Urothelium cell line (cell line): ENCODE results near the gene KCNT2.
A peak's percentile ranks its signal among the peaks of the same experiment; 100 is the strongest.
"Not testable (repeated sequence)": the region's sequence is repeated elsewhere in the genome, so short reads cannot be mapped to it uniquely, and the experiment has no call there.

Experiments
- DNase-seq: peaks from one replicate; pipeline ENCODE4 v3.0.0; 2011; ENCODE audit warnings: low spot score, mixed read lengths
- FAIRE-seq: peaks from 2 replicates; lab custom pipeline; 2011; peaks lifted over from hg19 to GRCh38; lab: Jason Lieb, UNC

KCNT2 gene

DNA sequence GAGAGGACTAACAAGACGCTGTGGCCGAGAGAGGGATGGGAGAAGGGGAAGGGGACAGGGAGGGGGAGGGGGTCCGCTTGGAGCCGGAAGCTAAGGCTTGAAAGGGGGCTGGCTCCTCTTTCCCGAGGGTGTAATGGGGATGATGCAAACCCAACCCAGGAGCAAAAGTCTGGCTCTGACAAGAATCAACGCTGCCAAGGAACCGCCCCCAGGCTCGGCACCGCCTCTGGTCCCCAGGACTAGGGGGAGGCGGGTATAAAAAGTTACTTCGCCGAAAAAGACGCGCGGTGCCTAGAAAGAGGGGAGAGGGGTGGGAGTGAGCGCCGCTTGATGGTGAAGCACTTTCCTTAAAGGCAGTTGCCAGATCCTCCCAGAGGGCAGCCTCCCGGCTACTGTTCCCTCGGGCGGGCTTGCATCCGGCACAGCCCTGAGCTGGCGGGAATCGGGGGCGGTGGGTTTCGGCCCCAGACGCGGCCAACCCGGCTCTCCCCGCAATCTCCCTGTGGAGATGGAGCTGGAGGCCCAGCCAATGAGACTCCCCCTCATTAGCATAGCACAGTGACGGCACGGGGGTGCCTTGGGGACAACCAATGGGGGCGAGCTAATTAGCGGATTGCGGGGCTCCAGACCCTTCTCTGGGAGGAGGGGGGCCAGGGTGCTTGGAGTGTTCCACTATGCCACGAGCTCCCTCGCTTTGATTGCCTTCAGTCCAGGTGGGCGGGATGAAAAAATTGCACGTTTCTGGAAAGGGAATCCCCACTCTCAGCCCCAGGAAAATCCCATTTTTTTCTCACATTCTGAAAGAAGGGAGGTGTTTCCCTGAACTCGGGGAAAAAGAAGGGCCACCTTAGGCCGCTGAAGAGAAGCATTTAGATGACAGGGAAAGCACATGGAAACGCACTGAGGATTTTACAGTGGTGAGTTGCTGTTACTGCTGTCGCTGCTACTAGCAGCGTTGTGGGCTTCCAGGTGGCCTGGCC, at the start of gene KCNT2:
KCNT2 (minus strand) TSS at position 51 of the 980 bp plus-strand sequence. CDS start 131 bp downstream, outside the sequence.
- DNase-seq = peak; percentile 28
- FAIRE-seq = no peak

DNA sequence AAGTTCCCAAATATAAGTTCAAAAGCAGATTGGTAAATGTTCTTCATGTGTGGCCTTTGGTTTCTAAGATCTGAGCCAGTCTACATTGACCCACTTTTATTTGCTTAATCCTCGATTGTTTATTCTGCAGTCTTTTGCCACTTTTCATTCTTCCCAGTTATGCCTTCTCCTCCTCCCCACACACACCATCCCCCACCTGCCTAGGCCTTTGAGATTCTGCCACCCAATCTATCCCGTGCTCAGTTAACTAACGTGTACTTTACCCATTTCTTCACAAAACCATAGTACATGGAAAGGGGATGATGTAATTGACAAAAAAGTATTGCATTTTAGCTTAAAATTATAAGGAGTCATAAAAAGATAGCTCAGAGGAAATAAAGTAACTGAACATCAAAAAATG, 47.3 kb upstream of the KCNT2 start:
- FAIRE-seq = no peak

DNA sequence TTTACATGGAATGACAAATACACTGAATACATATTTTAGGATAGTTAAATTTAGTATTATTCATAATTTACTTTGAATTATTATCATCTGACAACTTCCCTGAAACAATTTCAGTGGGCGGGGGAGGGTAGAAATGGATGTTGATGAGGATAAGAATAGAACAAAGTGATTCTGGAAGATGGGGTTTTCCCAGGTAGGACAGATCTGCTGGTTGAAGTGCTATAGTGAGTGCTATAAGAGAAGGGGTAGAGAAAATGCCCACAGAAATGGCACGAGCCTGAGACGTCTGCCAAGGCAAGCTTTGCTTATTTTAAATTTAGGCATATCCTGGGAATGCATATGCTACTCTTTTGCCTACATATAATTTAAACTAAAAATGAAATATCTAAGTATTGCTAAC, 46.8 kb upstream of the KCNT2 start:
- FAIRE-seq (no peak), DNase-seq (no peak)

More for the DNA sequence above, 47.3 kb upstream of the KCNT2 start:
- DNase-seq = no peak

DNA sequence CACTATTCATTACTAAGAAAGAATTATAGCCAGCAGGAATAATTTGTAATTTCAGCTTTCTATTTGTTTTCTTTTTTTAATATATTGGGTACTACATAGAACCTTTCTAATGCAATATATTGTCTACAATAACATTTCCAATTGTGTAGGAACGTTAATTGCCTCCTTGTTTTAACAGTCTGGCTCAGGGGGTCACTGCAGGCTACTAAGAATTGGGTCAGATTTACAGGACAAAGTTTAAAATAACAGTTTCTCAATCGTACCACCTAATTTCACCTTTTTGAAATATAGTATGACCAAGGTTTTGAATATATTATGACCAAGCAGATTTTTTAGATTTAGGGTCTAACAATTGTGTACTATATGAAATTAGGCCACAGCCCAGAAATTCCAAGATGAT, 46.0 kb upstream of the KCNT2 start:
- FAIRE-seq = no peak
- no peak for DNase-seq

DNA sequence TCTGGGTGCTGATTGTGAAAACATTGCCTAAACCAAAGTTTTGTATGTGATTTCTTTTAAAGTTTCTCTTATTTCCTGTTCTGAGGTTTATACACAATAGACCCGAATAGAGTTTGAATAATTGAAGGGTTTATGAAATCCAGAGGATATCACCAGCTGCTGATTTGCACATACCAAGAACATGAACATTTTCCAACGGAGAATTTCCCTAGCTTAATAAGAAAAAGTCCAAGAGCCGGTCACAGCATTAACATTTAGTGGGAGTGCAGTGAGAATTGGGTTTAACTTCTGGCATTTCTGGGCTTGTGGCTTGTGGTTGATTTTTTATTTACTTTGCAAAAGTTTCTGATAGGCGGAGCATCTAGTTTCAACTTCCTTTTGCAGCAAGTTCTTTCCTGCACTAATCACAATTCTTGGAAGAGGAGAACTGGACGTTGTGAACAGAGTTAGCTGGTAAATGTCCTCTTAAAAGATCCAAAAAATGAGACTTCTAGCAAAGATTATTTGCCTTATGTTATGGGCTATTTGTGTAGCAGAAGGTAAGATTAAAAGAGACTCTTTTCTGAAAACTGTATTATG, 43.5 kb upstream of the KCNT2 start, which contains the start of gene CFH:
CFH (plus strand) TSS at position 407 of the 579 bp plus-strand sequence; CDS start at position 482, 75 bp downstream.
- DNase-seq (peak; percentile 15), FAIRE-seq (no peak)

DNA sequence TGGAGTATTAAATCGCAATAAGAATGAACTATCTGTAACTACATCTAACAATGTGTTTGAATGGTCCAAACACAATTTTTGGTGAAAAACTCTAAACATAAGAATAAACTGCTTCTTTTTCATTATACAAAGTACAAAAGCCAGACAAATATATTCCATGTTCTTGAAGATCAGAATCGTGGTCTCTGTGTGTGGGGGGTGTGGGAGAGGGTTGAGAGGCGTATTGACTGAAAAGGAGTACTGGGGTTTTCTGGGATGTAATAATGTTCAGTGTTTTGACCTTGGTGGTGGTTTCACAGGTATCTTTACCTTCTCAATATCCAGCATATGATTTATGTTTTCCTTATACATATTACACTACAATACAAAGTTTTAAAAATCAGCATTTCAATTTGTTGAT, 42.8 kb upstream of the KCNT2 start:
- FAIRE-seq (no peak), DNase-seq (no peak)

DNA sequence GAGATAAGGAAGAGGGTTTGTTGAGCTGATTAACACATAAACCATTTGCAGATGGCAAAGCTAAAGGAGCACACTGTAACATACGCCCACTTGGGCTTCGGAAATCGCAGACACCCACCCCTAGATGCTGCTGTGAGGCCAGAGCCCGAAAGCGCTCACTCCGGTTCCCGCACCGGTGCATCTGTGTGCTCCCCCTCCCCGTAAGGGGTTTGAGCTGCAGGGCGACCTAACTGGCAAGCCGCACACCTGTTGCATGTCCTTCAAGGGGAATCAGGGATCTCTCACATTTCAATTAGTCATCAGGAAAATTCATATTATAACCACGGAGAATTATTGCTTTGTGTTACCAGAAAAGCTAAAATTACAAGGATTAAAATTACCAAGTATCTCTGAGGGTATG, 42.2 kb upstream of the KCNT2 start:
- no peak for DNase-seq
- FAIRE-seq = no peak

DNA sequence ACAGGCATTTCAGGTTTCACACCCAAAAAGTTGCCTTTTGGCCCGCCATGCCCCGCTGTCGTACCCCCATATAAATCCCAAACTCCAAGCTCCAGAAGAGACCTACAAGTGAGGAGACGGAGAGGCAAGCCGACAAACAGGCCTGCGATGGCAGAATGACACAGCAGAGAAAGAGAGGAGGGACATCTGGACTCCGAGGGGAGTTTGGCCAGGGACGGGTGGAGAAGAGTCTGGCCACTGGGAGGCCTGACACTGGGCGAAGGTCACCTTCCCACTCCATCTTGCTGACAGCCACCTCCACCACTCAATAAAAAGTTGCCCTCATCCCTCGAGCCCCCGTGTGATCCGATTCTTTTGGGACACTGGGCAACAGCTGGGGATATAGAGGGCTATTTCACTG, 41.8 kb upstream of the KCNT2 start:
- no peak for FAIRE-seq
- no peak for DNase-seq

DNA sequence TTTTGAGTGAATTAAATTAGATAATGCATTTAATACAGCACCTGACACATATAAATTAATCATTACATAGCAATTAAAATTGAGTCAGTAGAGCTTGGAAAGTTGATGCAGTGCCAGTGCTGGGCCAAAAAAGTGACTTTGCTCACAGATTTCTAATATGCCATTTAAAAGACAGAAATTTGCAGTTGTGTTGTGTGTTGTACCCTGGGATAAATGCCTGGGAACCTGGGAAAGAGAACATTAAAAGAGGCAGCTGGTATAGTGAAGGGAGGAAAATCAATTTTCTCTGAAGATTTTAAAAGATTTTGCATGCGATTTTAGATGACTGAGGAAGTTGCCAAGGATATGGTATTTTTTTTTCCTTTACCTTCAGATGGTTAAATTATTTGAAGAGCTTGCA, 32.7 kb upstream of the KCNT2 start:
- no peak for FAIRE-seq
- DNase-seq = no peak

DNA sequence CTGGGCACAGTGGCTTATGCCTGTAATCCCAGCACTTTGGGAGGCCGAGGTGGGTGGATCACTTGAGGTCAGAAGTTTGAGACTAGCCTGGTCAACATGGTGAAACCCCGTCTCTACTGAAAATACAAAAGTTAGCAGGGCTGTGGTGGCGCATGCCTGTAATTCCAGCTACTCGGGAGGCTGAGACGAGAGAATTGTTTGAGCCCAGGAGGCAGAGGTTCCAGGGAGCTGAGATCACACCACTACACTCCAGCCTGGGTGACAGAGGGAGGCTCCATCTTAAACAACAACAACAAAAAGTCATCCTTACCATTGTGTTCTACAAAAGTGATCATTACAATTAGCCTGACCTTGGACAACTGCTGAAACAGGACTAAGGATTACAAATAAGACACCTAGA, 31.1 kb upstream of the KCNT2 start:
- not testable (repeated sequence) for FAIRE-seq, DNase-seq

DNA sequence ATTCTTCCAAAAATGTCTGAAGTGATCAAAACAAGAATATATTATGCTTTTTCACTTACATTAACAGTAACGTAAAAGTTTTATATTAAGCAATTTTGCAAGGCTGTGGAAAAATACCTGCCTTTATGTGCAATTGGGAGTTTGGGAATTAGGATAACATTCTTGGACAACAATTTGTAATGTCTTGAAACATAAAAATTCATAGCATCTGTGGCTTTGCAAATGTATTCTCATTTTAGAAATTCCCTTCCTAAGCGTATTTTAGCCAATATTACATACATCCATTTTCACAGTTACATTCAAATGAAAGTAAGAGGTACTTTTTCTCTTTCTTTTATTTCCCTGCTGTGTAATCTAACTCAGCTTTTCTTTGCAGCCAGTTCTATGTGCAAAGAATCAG, 30.2 kb upstream of the KCNT2 start:
- FAIRE-seq (no peak), DNase-seq (no peak)

DNA sequence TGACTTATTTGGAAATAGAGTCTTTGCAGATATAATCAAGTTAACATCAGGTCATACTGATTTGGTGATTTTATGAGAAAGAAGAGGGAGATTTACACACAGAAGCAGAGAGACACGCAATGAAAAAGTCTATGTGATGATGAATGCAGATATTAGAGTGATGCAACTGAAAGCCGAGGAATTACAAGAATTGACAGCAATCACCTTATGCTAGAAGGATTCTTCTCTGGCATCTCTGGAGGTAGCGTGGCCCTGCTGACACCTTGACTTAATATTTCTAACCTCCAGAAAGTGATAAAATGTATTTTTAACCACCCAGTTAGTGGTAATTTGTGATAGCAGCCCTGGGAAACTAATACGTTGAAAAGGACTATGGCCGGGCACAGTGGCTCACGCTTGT, 29.4 kb upstream of the KCNT2 start:
- DNase-seq = no peak
- FAIRE-seq = no peak

DNA sequence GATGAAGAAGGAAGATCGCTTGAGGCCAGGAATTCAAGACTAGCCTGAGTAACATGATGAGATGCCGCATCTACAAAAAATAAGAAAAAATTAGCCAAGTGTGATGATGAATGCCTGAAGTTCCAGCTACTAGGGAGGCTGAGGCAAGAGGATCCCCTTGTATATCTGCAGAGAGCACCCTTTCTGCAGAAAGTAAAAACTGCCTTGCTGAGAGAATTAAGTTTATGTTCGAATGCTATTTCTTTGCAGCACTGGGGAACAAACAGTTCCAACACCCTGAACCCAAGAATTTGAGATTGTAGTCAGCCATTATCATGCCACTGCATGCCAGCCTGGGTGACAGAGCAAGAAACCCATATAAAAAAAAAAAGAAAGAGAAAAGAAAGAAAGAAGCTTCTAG, 20.6 kb upstream of the KCNT2 start:
- no peak for DNase-seq
- no peak for FAIRE-seq

DNA sequence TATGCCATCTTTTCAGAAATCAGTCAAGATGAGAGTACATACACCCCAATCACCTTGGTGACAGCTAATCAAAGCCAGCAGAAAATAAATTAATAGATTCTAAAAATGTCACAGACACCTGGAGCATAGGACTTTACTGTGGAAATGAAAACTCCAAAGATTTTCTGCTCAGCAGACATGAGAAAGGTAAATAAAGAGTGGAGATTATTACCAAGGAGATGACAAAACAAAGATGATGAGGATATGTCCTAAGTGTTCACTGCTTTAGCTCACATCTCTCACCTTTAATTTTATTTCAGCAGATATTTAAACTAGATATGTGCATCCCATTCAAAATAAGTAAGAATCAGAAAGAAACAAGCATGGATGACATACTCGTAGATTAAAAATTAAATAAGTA, 14.8 kb upstream of the KCNT2 start:
- DNase-seq (no peak), FAIRE-seq (no peak)

DNA sequence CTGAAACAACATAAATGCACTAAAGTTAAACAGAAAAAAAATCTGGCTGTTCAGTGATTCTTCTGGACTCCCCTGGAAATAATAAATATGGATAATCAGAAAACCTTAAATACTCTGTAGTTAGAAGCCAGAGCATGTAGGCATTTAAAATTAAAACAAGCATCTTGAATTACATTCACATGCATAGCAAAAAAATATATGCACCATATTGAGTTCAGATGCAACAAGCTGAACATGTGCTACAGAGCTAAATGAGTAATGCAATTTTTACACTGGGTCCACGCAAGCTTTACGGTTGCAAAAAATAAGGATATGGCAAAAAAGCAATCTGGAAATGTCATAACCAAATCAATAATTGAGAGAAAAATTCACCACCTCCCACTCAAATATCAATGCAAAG, 11.5 kb upstream of the KCNT2 start:
- DNase-seq (no peak), FAIRE-seq (no peak)

DNA sequence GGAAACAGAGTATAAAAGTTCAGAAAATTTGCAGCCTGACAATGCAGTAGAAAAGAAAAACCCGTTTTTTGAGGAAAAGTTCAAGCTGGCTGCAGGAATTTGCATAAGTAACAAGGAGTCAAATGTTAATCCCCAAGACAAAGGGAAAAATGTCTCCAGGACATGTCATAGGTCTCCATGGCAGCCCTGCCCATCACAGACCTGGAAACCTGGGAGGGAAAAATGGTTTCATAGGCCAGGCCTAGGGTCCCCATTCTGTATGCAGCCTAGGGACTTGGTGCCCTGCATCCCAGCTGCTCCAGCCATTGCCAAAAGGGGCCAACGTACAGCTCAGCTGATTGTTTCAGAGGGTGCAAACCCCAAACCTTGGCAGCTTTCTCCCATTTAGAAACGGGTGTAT, 3.6 kb upstream of the KCNT2 start:
- DNase-seq = no peak
- no peak for FAIRE-seq

DNA sequence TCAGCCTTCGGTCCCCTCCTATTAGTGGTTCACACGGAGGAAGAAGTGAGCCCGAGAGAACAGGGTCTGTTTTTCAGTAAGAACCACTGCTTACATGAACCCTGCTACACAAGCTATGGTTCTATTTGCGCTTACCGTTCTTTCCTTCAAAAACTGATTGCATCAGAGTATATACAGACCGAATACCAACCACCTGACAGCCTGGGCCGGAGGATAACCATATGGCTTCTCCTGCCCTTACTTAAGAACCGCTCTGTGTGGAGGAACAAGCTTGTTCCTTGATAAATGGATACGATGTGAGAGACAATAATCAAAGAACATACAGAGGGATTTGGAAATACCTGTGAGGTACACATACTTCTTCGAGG, 1.1 kb upstream of the KCNT2 start:
- FAIRE-seq (no peak), DNase-seq (no peak)

DNA sequence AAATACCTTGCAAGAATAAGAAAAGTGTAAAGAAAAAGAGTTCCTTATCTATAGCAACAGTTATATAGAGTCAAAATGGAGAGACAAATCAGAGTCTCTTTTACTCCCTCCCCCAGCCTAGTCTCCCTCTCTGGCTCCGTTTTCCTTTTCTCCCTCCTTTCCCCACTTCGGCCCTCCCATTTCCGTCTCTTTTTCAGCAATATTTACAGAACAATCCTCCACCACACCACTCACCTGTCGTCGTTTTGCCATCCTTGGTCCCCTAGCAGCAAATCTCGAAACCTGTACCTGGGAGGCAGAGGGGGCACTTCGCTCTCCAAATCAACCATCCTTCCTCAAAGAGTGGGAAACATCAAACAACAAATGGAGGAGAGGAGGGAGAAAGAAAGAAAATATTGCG, 259 bp downstream of the KCNT2 start:
- DNase-seq (peak; percentile 4), FAIRE-seq (no peak)

DNA sequence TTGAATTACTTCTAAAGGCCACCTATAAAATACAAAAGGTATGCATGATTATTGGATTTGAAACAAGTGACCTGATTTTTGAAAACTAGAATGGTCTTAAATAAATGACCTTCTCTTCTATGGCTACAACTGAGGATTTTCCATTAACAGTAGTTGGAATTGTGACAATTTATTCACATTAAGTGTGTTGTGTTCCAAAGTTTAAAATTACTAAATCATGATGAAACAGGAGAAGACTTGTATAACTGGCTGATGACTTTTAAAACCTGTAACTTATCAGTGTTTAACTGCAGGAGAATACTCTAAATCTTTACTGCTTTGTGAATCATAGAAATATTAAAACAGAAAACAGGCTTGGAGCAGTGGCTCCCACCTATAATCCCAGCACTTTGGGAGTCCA, 4.6 kb downstream of the KCNT2 start:
- FAIRE-seq (no peak), DNase-seq (no peak)

DNA sequence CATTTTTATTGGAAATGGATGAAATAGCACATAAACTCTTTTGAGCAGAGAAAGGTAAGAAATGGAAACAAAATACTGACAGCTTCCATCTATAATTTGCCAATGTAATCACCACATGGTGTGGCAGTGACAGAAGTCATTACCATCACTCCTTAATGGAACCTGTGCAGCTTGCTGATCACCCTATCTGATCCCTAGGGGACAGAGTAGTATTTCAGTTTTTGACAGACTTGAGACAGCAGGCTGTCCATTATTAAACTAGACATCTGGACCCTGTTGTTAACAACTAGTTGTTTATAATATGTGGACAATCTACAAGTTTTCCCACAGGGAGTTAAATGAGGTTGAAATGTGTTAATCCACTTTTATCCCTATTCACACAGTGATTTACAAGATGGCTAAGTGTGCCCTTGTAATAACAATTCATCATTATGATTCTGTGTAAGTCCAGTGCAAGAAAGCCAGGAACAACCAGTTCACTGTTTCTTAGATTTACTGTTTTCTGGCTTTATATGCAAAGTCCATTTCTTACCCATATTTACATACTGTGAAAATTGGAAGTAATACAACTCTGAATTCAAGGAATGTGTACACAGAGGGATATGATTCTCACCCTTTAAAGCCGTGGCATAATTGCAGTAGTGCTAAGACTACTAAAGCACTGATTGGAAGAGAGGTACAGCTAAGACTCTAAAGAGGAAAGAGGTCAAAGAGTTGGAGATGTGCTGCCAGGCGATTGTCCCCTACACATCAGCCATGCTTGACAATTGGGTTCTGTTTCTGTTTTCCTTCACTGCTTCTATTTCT, 9.1 kb downstream of the KCNT2 start:
- FAIRE-seq = no peak
- no peak for DNase-seq

DNA sequence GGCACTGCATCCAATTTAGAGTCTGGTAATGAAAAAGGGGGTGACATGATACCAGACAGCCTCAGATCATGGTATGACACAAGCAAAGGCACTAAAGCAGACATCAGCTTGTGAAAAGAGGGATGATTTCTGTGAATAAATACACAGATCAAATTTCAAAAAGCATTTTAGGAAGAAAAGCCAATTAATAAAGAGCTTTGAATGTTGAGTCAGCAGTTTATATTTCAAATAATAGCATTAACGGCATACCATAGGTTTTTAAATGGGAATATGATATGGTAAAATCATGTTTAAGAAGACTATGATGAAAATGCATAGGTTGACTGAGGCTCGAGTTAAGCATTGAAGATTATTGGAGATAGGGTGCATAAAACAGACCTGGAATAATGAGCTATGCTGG, 13.5 kb downstream of the KCNT2 start:
- DNase-seq (no peak), FAIRE-seq (no peak)
